GM12873 (cell line): Measurements from ENCODE around the gene PDE3A.

Experiments used
- CTCF ChIP-seq: IDR thresholded peaks from 2 replicates; pipeline ENCODE4 v1.5.1; 2012; ENCODE audit warnings: low read depth, mild to moderate bottlenecking, moderate library complexity, low read length, control low read depth; ENCODE audit not compliant: insufficient read depth; ENCODE audit errors: missing control alignments

The PDE3A gene

DNA sequence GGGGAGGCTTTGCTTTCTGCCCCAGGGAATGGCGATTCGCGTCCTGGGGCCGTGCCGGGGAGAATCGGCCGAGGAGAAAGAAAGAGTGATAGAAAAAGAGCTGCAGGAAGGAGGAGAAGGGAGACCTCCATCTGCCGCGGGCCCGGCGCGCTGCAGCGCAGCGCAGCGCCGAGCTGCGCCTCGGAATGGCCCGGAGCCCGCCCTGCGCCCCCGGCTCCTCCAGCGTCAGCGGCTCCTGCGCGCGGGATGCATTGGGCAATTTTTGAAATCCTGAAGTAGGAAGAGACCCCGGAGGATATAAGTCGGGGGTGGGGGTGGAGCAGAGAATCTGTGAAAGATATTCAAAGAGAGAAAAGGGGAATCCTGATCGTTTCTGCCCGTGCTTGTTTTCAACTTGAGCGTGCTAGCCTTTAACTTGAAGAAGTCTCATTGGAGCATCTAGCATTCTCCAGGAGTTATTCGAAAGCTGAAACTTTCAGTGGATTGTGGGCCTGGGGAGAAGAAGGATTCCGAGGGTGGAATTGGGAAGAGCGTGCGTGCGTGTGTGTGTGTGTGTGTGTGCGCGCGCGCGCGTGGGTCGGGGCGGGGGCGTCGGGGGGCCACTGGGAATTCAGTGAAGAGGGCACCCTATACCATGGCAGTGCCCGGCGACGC is 441 bp downstream of the PDE3A start:
- no peak for TF ChIP-seq CTCF

GRCh38 chr12:20369305-20370013 is 1.1 kb downstream of the PDE3A start:
- no peak for TF ChIP-seq CTCF

DNA sequence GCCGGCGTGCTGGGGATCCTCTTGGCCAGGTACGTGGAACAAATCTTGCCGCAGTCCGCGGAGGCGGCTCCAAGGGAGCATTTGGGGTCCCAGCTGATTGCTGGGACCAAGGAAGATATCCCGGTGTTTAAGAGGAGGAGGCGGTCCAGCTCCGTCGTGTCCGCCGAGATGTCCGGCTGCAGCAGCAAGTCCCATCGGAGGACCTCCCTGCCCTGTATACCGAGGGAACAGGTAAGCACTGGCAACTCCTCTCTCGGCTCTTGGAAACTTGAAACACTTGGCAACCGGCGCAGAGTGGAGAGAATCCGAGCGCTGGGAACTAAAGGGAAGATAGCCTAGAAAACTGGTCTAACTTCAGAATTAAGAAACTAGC is 1.7 kb downstream of the PDE3A start:
- no peak for TF ChIP-seq CTCF

DNA sequence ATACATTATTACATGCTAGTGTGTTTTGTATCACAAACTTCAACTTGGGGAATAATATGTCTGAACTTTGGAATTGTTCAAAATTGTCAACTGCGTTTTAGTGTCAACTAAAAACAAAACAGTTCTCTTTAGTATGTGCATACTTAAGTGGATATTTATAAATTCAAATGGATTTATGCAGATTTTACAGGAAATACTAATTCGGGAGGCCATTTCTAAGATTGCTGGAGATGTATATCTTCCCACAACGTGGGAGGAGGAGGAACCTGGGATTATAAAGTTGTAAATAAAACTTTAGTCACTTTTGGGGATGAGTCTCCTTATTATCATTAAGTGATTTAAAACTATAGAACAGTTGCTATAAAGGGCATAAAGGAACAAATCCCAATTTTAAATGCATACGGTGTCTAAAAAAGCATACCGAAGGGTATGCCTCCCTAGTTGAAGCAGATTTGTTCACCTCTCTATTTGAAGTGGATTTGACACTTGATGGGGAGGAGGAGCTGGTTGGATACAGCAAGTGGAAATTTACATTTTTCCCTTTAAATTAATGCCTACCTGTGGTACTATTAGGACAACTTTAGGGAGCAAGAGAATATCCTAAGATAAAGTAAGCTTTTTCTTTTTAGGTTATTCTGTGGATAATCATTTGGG is 2.7 kb downstream of the PDE3A start:
- TF ChIP-seq CTCF = no peak

GRCh38 chr12:20372326-20373096 is 4.2 kb downstream of the PDE3A start:
- no peak for TF ChIP-seq CTCF

DNA sequence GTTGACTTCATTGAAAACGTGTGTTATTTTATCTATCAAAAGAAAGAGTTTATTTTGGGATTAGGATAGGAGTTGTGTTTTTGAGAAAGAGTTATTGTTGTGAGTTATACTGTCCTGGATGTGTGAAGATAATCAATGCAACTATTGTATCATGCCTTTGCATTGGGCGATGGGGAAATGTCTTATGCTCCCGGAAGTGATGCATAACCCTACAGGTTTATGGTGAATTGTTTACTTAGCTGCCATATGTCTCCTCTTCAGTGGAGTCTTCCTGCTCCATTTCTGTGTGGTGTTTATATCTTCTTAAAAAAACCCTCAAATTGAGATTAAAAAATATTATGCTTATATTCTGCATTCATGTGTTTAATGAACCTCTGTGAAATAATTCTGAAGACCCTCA is 6.5 kb downstream of the PDE3A start:
- no peak for TF ChIP-seq CTCF

DNA sequence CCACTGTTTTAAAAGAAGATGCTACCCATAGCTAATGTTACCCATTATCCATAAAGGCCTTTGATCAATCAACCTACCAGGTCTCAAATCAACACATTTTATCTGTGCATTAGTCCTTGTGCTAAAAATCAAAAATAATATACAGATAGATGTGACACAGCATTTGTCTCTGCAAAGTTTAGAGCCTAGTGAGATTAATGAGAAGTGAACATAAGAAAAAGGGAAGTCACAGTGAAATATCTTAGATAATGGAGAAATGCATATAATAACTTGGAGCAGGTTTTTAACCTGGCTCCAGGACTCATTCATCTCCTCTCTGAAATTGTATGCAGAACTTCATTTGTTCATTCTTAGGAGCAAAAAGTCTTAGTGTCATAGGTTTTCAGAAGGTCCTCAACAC is 7.2 kb downstream of the PDE3A start:
- TF ChIP-seq CTCF = no peak
